Breast epithelium (tissue), 4 donors: ENCODE data around the gene PDZD8. TPM values are rescaled to one million over a fixed set of nuclear protein-coding genes. Genes with fewer than 3 reads are reported as not detected.

ENCODE experiments used
- DNase-seq, 2 donors: peaks; one replicate each; pipeline ENCODE4 v3.0.0-alpha.2; 2019; ENCODE audit warnings: low spot score in 2 of 2
- H3K27ac ChIP-seq, 2 donors: fragments of 200-600 bp; sonication (generic) in 1 of 2; one replicate each; pipeline ENCODE4 v1.5.1; 2016 to 2019; ENCODE audit warnings: mild to moderate bottlenecking in 1 of 2
- H3K27me3 ChIP-seq, 2 donors: fragments of 200-600 bp; sonication (generic) in 1 of 2; one replicate each; pipeline versions ENCODE4 v1.5.1 to v1.6.0; 2017 to 2019; ENCODE audit warnings: control low read depth in 1 of 2, mild to moderate bottlenecking in 1 of 2
- H3K36me3 ChIP-seq: fragments of 200-600 bp; one replicate; pipeline ENCODE4 v1.5.1; 2019
- H3K4me1 ChIP-seq, 2 donors: fragments of 200-600 bp; sonication (generic); one replicate each; pipeline ENCODE4 v1.5.1; 2016 to 2019; ENCODE audit warnings: control low read depth in 1 of 2
- H3K4me3 ChIP-seq, 3 donors: fragments of 200-600 bp; sonication (generic); 1 replicate in 2 of 3; 2 replicates in 1 of 3; pipeline ENCODE4 v1.5.1; 2016 to 2019; ENCODE audit warnings: mild to moderate bottlenecking in 3 of 3, moderate library complexity in 2 of 3
- H3K9me3 ChIP-seq, 2 donors: fragments of 200-600 bp; sonication (generic) in 1 of 2; one replicate each; pipeline ENCODE4 v1.5.1; 2016 to 2019; ENCODE audit warnings: control low read depth in 1 of 2
- POLR2A ChIP-seq: fragments of 450-650 bp; IDR thresholded peaks from one replicate; pipeline ENCODE4 v1.6.1; 2016; ENCODE audit warnings: antibody characterized with exemption, mild to moderate bottlenecking, moderate library complexity
- POLR2AphosphoS5 ChIP-seq, 3 donors: sonication (generic); formaldehyde crosslinking; IDR thresholded peaks; one replicate each; pipeline ENCODE4 v1.6.1; 2017; ENCODE audit warnings: antibody characterized with exemption in 3 of 3
- intact Hi-C: fragments of 100-400 bp; cut with DNase I; formaldehyde crosslinking; loops from one replicate; pipeline ENCODE4 v1.15.1; 2023; ENCODE audit warnings: low total_unique reads
- total RNA-seq, 3 donors: library from RNA; depleted of rRNA; stranded (reverse); fragments of >200 nt; gene quantifications; one replicate each; pipeline ENCODE4 v1.1.0, GENCODE V29; 2016
- TF ChIP-seq, protein P1 (sequence below), 3 donors: fragments of 450-650 bp; IDR thresholded peaks; one replicate each; pipeline ENCODE4 v1.5.1; 2016 to 2017; ENCODE audit warnings: antibody characterized with exemption in 3 of 3, mild to moderate bottlenecking in 3 of 3, moderate library complexity in 3 of 3

PDZD8 gene
- total RNA-seq, 3 donors from 2014 or later: 27.5 to 51.2 (median 27.9) TPM

GRCh38 chr10:117390420-117390819 lies 15.2 kb upstream of the PDZD8 start:
- peaks cover 0 to 3% of the 10 kb centered on the region in 2 donors for H3K27me3 ChIP-seq
- no peaks in the 10 kb centered on the region for H3K4me1 ChIP-seq
- H3K4me3 ChIP-seq: no peak overlapping the region
- no peak for DNase-seq
- H3K27ac ChIP-seq: no peak overlapping the region
- H3K9me3 ChIP-seq: no peaks in the 10 kb centered on the region
- intact Hi-C loops: no loop called here
- H3K36me3 ChIP-seq: no peaks in the 10 kb centered on the region
- no peak for TF ChIP-seq POLR2A
- TF ChIP-seq POLR2AphosphoS5 (IDR thresholded peaks at IDR 0.05): no peak
- TF ChIP-seq, protein P1, sequence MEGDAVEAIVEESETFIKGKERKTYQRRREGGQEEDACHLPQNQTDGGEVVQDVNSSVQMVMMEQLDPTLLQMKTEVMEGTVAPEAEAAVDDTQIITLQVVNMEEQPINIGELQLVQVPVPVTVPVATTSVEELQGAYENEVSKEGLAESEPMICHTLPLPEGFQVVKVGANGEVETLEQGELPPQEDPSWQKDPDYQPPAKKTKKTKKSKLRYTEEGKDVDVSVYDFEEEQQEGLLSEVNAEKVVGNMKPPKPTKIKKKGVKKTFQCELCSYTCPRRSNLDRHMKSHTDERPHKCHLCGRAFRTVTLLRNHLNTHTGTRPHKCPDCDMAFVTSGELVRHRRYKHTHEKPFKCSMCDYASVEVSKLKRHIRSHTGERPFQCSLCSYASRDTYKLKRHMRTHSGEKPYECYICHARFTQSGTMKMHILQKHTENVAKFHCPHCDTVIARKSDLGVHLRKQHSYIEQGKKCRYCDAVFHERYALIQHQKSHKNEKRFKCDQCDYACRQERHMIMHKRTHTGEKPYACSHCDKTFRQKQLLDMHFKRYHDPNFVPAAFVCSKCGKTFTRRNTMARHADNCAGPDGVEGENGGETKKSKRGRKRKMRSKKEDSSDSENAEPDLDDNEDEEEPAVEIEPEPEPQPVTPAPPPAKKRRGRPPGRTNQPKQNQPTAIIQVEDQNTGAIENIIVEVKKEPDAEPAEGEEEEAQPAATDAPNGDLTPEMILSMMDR (IDR thresholded peaks at IDR 0.05): no peak

DNA sequence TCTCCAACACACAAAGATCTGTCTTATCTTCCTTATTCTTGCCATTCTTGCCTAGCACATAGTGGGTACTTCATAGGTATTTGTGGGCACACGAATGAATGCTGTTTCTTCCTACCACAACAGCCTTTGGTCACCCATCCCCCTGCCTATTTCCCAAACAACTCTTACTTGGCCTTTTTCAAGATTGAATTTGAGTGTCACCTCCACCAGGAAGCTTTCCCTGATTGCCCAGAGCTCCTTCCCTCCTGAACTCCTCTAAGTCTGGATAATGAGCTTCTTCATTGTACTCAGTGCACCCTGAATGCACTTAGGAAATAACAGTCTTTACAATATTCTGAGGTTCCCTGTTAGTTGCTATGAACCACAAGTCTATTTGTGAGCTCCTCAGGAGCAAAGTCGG lies 11.6 kb upstream of the PDZD8 start:
- Histone ChIP-seq H3K27me3 (peaks cover 0 to 3% of the 10 kb centered on the region in 2 donors), H3K4me1 (no peaks in the 10 kb centered on the region), H3K36me3 (no peaks in the 10 kb centered on the region), H3K9me3 (no peaks in the 10 kb centered on the region), H3K27ac (no peak overlapping the region), H3K4me3 (no peak overlapping the region)
- TF ChIP-seq, protein P1 (IDR thresholded peaks at IDR 0.05): no peak
- no peak for TF ChIP-seq POLR2AphosphoS5 (IDR thresholded peaks at IDR 0.05)
- no peak for TF ChIP-seq POLR2A
- DNase-seq: no peak
- intact Hi-C loops: no loop called here

GRCh38 chr10:117382861-117383260 lies 7.6 kb upstream of the PDZD8 start:
- no peaks in the 10 kb centered on the region for H3K9me3 ChIP-seq
- no peak overlapping the region for H3K27ac ChIP-seq
- no peak overlapping the region for H3K4me3 ChIP-seq
- no peak for TF ChIP-seq POLR2A
- no peak for TF ChIP-seq POLR2AphosphoS5 (IDR thresholded peaks at IDR 0.05)
- TF ChIP-seq, protein P1 (IDR thresholded peaks at IDR 0.05): no peak
- H3K36me3 ChIP-seq: no peaks in the 10 kb centered on the region
- no peaks in the 10 kb centered on the region for H3K4me1 ChIP-seq
- H3K27me3 ChIP-seq: peaks cover 0 to 11% of the 10 kb centered on the region in 2 donors
- intact Hi-C loops: no loop called here
- no peak for DNase-seq

GRCh38 chr10:117374506-117375359 lies 507 bp downstream of the PDZD8 start:
- no peaks in the 10 kb centered on the region for H3K9me3 ChIP-seq
- peaks cover 0 to 7% of the 10 kb centered on the region in 2 donors for H3K4me1 ChIP-seq
- H3K36me3 ChIP-seq: no peaks in the 10 kb centered on the region
- peak overlapping the region; percentile 94 to 96 for H3K27ac ChIP-seq
- H3K27me3 ChIP-seq: no peaks in the 10 kb centered on the region
- TF ChIP-seq POLR2AphosphoS5 (IDR thresholded peaks at IDR 0.05) (no peak), POLR2A (no peak)
- TF ChIP-seq, protein P1 (IDR thresholded peaks at IDR 0.05): no peak
- DNase-seq: peak; percentile 21 to 54
- intact Hi-C loops: no loop called here
- peak overlapping the region; percentile 63 to 96 (median 87) for H3K4me3 ChIP-seq

GRCh38 chr10:117373823-117374505 lies 1.3 kb downstream of the PDZD8 start:
- Histone ChIP-seq H3K36me3 (no peaks in the 10 kb centered on the region), H3K4me3 (peak overlapping the region; percentile 63 to 96 (median 87)), H3K27me3 (no peaks in the 10 kb centered on the region), H3K4me1 (peaks cover 0 to 7% of the 10 kb centered on the region in 2 donors), H3K27ac (peak overlapping the region; percentile 94 to 96), H3K9me3 (no peaks in the 10 kb centered on the region)
- intact Hi-C loops: no loop called here
- TF ChIP-seq POLR2AphosphoS5 (IDR thresholded peaks at IDR 0.05): peak in 1 of 3 donors; percentile 24
- no peak for TF ChIP-seq POLR2A
- peak in 1 of 2 donors; percentile 26 for DNase-seq
